Muscle layer of colon (tissue), 2 donors: Measurements from ENCODE around the gene CGN.

ENCODE experiments used
- H3K27ac ChIP-seq: one replicate; pipeline ENCODE4 v1.7.0; 2013; ENCODE audit warnings: low read depth, mild to moderate bottlenecking, low read length, moderate library complexity
- H3K27me3 ChIP-seq, 2 donors: one replicate each; pipeline ENCODE4 v1.7.0; 2013; ENCODE audit warnings: low read length in 2 of 2, mild to moderate bottlenecking in 2 of 2; ENCODE audit not compliant: insufficient read depth in 2 of 2, control insufficient read depth in 1 of 2
- H3K36me3 ChIP-seq: one replicate; pipeline ENCODE4 v1.7.0; 2013; ENCODE audit warnings: mild to moderate bottlenecking, low read length; ENCODE audit not compliant: insufficient read depth
- H3K4me1 ChIP-seq: one replicate; pipeline ENCODE4 v1.7.0; 2013; ENCODE audit warnings: mild to moderate bottlenecking, low read length; ENCODE audit not compliant: insufficient read depth
- H3K4me3 ChIP-seq, 2 donors: one replicate each; pipeline ENCODE4 v1.7.0; 2013; ENCODE audit warnings: low read length in 2 of 2, low read depth in 1 of 2, mild to moderate bottlenecking in 1 of 2, moderate library complexity in 1 of 2
- H3K9ac ChIP-seq: one replicate; pipeline ENCODE4 v1.7.0; 2013; ENCODE audit warnings: low read length
- H3K9me3 ChIP-seq: one replicate; pipeline ENCODE4 v1.7.0; 2013; ENCODE audit warnings: mild to moderate bottlenecking, low read length
- donor health status: abdominal sarcoma.
- donor health status: Adenocarcinoma of cecum.

Gene CGN

DNA sequence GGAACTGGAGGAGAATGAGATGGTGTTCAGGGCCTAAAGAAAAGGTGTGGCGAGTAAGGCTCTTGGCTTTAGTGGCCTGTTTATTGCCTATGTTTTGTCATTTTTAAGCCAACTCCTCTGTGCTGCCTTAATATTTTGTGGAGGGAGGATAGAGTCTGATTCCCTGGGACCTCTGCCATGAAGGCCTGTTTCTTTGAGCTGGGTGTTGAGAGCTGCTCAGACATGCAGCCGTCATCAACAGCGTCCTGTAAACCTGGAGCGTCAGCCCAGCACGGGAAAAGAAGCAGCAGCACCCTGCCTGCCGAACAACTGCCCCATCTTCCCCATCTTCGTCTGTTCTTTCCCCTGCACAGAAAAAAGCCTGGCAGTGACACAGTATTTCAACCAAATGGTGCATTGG, 73.6 kb downstream of the CGN start:
- Histone ChIP-seq H3K9ac (no peak overlapping the region), H3K4me3 (no peak overlapping the region), H3K36me3 (peaks cover 4% of the 10 kb centered on the region), H3K4me1 (peaks cover 4% of the 10 kb centered on the region), H3K27ac (no peak overlapping the region), H3K9me3 (no peaks in the 10 kb centered on the region), H3K27me3 (no peaks in the 10 kb centered on the region)

DNA sequence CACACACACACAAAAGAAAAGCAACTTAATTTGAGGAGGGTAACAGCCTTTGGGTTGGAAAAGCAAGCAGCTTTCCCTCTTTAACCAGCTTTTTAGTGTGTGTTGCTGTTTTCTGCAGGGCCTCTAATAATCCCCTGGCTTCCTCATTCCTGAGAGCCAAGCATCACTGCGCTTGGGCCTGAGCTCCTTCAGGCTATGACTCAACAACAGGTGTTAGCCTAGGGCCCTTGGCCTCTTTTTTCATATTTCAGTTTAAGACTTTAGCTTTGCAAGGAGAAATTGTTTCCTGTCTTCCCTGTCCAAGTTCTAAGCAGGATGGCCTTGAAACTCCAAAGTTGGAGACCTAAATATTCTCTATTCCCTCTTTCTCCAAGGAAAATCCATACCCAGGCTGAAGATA, 74.4 kb downstream of the CGN start:
- H3K9ac ChIP-seq: no peak overlapping the region
- no peak overlapping the region for H3K27ac ChIP-seq
- no peaks in the 10 kb centered on the region for H3K9me3 ChIP-seq
- no peaks in the 10 kb centered on the region for H3K36me3 ChIP-seq
- H3K4me3 ChIP-seq: no peak overlapping the region
- H3K4me1 ChIP-seq: peaks cover 4% of the 10 kb centered on the region
- H3K27me3 ChIP-seq: no peaks in the 10 kb centered on the region
